ENCODE results near the gene MMAA. TPM values are rescaled to one million over a fixed set of nuclear protein-coding genes. Genes with fewer than 3 reads are reported as not detected.

MMAA gene
- total RNA-seq = 6.5 and 9.2 TPM in 2 replicates

GRCh38 chr4:145618932-145619638 is at the start of gene MMAA:
TSS of gene MMAA (plus strand) at chr4:145619385. CDS start at chr4:145639140, 19,755 bp downstream.

GRCh38 chr4:145679991-145680455 is 60.8 kb downstream of the MMAA start, which contains the start of gene C4orf51:
TSS of gene C4orf51 (plus strand) at chr4:145680146. CDS start at chr4:145680204, 58 bp downstream.

Other genes with a start within 250 kb of the MMAA start
- gene SMAD1, start 137.5 kb upstream of the MMAA start, total RNA-seq = 35.7 and 47.8 TPM in 2 replicates
- gene C4orf51, start 60.8 kb downstream of the MMAA start, total RNA-seq = not detected in 2 replicates

Data from articular chondrocyte of knee joint (primary cell).